Erythroblast (primary cell): ENCODE data around the gene EMP2.

Source experiments
- DNase-seq, 2 experiments: peaks; one replicate each; lab custom pipeline; 2025; lab: John Stamatoyannopoulos, UW
- GATA1 ChIP-seq: IDR thresholded peaks from 2 replicates; pipeline ENCODE4 v1.6.1; 2011; ENCODE audit warnings: low read depth, mild to moderate bottlenecking, control low read depth, low read length, moderate library complexity
- POLR2A ChIP-seq: IDR thresholded peaks from 2 replicates; pipeline ENCODE4 v1.6.1; 2011; ENCODE audit warnings: mild to moderate bottlenecking, low read length

Gene EMP2

DNA sequence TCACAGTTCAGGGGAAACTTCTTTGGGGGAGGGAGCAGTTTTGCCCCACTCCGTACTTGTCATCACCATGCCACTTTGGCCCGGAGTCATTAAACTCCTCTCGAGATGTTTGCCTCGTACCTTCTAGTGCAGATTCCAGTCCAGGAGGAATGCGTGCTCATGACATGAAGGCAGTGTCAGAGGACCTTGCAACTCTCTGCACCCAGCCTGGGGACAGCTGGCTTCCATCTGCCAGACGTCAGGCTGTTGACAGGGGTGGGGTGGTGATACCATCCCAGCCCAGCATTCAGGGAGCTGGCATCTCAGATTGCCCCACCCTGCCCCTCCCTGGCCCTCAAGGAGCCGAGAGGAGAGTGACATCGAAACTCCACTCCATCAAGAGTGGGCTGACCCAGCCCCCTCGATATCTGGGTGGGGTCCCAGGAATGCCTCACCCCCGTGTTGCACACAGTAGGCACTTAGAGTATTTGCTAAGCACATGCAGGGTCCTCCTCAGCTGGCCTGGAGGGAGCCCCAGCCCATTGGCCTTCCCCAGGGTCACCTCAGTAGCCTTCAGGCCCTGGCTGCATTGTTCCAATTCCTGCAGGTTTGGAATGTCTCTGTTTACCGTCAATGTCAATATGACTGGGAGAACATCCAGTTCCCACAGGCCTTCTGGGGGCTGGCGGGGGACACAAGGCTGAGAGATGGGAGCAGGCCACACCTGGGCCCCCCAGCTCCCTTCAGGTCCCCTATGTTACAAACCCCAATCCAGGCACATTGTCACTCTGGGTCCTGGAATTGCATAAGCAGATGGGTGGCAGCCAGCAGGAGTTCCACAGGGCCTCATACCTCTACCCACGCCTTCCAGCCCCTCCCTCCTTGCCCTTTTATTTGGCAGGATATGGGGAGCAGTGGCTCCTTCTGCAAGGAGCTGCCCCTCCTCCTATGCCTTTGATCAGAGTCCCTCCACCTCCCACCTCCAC lies 21.3 kb upstream of the EMP2 start:
- no peak for TF ChIP-seq POLR2A
- TF ChIP-seq GATA1, result no peak
- DNase-seq, result no peak

DNA sequence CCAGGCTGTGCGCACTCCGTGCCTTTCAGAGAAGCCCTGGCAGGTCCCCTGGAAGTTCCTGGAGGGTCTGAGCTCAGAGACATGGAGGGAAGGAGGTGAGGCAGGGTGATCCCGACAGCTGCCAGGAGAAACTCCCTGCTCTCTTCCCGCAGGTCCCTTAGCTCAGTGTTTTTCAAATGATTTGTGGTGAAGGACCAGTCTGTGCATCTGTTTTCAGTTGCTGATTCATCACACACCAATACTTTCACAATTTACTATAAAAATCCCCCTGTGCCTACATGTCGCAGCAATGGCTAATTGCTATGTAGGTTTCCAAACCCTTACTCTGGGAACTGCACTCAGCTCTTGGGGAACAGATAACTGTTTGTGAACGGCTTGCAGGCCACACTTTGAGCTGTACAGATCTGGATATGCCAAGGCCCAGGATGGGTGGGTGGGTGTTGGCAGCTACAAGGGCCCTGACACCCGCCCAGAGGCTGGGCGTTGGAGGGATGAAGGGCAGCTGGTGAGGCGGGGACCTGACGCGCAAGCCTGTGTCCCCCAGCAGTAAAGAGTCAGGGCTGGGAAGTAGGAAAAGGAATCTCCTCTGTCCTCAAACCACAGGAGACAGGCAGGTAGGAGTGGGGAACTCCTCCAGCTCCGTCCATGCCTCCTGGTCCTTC lies 20.5 kb upstream of the EMP2 start:
- no peak for TF ChIP-seq POLR2A
- TF ChIP-seq GATA1, result no peak
- DNase-seq, result no peak

DNA sequence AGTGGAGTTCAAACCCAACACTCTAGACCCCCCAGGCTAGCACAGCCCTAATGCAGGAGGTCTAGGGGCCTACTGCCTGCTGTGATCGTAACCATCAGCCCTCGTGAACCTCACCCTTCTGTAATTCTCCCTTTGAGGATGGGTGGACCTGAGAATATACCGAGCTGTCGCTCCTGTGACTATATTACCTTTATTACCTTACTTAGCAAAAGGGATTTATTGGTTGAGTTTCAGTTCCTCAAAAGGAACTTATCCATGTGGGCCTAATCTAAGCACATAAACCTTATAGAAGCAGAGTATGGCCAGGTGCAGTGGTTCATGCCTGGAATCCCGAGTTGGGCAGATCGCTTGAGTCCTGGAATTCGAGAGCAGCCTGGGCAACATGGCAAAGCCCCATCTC lies 19.2 kb upstream of the EMP2 start:
- TF ChIP-seq GATA1 (no peak), POLR2A (no peak)
- no peak for DNase-seq

DNA sequence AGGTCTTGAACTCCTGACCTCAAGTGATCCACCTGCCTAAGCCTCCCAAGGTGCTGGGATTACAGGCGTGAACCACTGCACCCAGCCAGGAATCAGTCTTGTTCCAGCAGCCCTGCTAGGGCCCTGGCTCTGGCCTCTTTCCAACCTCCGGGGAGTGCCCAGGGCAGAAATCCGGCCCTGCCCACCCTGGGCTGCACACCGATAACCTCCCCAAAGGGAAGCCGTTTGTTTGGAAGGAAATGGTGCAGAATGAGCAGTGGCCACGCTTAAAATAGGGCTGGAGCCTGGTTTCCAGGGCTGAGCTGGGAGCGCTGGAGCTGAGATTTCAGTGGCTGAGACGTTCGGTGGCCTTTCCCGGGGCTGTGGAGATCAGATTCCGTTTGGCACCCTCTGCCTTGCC lies 17.8 kb upstream of the EMP2 start:
- TF ChIP-seq GATA1, result no peak
- TF ChIP-seq POLR2A, result no peak
- DNase-seq, result peak; percentile 27 to 49

DNA sequence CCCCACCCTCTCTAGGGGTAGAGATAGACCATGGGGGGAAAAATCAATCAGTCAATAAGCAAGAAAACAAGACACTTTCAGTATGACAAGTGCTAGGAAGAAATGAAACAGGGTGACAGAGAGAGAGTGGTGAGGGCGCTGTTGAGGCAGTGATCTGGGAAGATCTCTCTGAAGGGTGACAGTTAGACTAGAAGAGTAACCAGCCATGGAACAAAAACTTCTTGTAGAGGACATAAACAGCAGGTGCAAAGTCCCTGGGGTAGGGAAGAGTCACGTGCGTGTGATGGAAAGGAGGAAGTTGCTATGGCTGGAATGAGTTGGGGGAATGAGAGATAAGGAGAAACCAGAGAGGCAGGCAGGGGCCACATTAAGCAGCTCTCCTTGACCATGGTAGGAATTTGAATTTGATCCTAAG lies 16.8 kb upstream of the EMP2 start:
- no peak for DNase-seq
- TF ChIP-seq POLR2A (no peak), GATA1 (no peak)

DNA sequence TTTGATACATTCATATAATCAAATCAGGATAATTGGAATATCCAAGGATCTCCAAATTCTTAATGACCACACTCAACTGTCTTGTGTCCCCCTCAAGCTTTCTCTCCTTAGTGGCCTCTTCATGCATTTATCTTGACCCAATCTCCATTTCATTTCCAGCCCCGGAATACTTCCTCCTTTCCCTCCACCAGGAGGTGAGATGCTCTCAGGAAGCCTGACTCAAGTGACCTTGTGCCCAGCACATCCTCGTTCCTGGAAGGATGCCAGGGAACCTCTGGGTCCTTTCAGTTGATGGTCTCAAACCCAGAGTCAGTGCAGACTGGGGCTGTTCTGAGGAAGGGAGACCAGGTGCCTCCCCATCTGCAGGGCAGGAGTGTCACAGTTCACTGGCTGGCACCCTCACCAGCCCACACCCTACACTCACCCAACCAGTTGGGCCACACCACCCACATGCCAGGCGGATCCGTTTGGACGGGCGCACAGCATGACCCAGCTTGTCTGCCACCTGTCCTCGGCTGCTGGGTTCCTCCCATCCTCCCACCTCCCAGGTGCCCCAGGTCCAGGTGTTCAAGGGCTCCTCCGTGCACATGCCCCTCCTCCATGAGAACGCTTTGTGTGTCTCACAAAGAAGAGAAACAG lies 14.0 kb upstream of the EMP2 start:
- TF ChIP-seq GATA1 (no peak), POLR2A (no peak)
- DNase-seq, result no peak

DNA sequence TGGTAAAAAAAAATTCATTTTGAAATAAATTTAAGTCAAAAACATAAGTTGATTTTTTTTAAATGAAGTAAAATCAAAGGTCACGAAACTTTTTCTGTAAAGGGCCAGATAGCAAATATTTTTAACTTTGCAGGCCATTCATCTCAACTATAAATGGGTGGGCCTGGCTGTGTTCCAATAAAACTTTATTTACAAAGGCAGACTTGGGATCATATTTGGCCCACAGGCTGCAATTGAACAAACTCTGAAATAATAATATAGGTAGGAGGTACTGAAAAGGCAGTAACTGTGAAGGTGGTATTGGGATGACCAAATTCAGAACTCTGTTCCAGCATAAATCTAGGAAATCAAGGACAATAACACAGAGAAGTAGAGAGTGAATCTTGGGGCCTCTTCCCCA lies 12.2 kb upstream of the EMP2 start:
- TF ChIP-seq POLR2A (no peak), GATA1 (no peak)
- no peak for DNase-seq

DNA sequence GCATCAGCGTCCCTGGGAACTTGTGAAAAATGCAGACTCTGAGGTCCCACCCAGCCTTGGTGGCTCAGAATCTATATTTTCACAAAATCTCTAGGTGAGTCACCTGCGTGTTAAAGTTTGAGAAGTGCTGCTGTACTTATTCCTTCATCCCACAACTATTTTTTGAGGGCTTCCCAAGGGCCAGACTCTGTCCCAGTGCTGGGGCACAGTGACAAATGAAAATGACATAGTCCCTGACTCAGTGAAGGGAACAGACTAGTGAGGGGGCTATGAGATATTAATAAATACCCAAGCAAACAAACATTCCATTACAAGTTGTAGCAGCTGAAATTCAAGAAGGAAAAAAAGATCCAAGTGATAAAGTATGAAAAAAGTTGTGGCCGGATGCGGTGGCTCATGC lies 9.9 kb upstream of the EMP2 start:
- DNase-seq, result no peak
- no peak for TF ChIP-seq POLR2A
- TF ChIP-seq GATA1, result no peak

DNA sequence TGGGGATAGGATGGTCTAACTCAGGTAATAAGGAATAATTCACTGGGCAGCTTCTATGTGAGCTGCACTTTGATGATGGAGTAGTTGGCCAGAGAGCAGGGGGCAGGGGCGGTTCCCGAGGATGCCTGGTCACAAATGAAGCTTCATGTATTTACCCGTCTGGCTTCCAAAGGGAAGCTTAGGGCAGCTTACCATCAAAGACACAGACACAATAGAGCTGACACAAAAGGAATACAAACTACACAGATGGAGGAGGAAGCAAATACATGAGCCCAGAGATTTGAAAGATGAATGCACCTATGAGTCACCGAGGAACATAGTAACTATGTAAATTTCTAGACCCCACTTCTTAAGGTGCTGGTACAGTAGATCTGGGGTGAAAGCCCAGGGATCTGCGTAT lies 8.7 kb upstream of the EMP2 start:
- DNase-seq, result no peak
- TF ChIP-seq POLR2A (no peak), GATA1 (no peak)

DNA sequence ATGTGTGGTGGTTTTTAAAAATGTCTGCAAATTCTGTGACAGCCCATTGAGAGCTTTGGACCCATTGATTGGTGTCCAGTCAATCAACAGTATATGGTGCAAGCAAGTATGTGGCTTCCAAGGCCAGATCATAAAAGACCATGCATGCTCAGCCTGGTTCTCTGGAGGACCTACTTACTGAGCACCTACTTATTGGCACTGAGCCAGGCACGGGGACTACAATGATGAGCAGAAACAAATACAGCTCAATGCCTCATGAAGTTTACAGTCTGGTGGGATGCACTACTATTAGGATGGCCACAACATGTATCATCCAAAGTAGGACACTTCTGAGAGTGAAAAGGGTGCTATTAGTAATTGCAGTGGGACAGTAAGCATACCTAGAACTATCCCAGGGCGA lies 7.2 kb upstream of the EMP2 start:
- TF ChIP-seq POLR2A, result no peak
- TF ChIP-seq GATA1, result no peak
- peak in 1 of 2 experiments; percentile 6 for DNase-seq

DNA sequence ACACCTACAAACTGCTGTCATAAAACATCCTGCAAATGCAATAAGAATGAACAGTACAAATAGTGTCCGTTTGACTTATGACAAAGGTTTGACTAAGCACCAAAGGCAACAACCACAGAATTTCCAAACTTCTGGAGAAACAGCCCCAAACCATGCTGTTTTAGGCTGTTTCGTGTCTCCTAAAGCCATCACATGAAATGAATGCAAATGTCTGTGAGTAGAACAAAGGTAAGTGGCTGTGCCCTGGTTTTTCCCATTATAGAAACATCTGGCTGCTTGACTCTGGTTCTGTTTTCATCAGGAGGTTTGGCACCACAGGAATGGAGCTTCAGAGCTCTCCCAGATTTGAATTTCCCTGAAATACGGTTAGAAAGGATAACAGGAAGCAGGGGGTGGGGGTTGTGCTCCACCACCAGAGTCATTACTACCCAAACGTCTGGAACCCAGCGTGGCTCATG lies 4.6 kb upstream of the EMP2 start:
- no peak for DNase-seq

DNA sequence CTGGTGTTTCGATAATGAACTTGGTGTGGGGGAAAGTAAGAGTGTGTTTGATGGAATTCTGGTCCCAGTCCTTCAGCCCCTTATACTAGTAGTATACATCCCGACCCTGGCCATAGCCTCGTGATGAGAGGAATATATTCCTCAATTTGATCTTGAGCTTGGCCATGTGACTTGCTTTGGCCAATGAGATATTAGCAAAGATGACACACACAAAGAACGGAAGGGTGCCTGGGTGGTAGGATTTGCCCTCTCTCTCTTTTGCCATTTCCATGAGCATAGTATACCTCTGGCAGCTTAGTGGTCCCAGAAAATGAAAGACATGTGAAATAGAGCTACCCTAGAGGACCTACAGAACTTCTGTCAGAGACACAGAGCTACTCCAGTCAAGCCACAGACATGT lies 2.9 kb upstream of the EMP2 start:
- DNase-seq, result no peak
- no peak for TF ChIP-seq GATA1
- no peak for TF ChIP-seq POLR2A

More for the DNA sequence above, 4.6 kb upstream of the EMP2 start:
- TF ChIP-seq GATA1 (no peak), POLR2A (no peak)

DNA sequence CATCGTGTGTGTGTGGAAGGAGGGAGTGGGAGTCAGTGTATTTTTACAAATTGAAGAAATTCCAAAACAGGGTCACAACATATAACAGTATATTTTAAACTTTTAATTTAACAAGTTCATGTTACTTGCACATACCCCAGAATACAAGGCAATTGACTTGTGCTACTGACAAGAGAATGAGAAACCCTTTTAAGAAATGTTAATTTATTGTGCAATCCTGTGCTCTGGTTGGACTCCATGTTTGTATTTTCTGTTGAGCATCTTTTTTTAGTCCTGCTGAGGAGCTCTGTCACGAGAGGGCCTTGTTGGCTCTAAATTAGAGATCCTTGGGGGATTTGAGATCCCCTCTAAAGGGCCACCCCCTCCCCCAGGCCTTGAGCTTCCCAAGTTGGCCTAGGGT lies 1.1 kb upstream of the EMP2 start:
- TF ChIP-seq GATA1, result no peak
- no peak for TF ChIP-seq POLR2A

DNA sequence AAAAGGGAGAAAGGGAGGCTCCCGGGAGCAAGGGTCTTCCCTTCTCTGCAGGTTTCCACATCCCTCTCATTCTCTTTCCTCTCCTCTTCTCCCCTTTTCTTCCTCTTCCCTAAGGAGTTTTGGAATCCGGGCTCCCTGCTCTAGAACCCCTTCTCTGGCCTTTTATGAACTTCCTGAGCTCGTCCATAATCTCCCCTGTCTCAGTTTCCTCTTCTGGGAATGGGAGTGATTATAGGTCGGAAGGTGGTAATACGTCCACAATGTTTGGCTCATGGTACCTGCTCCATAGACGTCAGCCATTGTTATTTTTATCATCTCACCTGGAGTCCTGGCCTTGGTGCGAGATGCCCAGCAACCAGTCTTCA lies 467 bp upstream of the EMP2 start:
- DNase-seq, result no peak
- TF ChIP-seq GATA1 (no peak), POLR2A (no peak)

More for the DNA sequence above, 1.1 kb upstream of the EMP2 start:
- DNase-seq, result no peak
